Lung (tissue), 12 donors: ENCODE results near the gene PCSK9. TPM values are rescaled to one million over a fixed set of nuclear protein-coding genes. Genes with fewer than 3 reads are reported as not detected.

Experiments used
- ATAC-seq: fragments of 200-7000 bp; cut with Tn5 transposase; one replicate; pipeline ENCODE4 v1.9.1; 2020; ENCODE audit warnings: moderate number of reproducible peaks; ENCODE audit not compliant: insufficient read depth, low FRiP score
- DNase-seq, 3 donors: peaks; one replicate each; pipeline ENCODE4 v3.0.0-alpha.2; 2013 to 2017
- H3K27ac ChIP-seq, 2 donors: one replicate each; pipeline ENCODE4 v1.5.1; 2013; ENCODE audit warnings: mild to moderate bottlenecking in 2 of 2, moderate library complexity in 2 of 2, control low read depth in 1 of 2, inconsistent platforms in 1 of 2, low read depth in 1 of 2, low read length in 1 of 2
- H3K27me3 ChIP-seq, 3 donors: one replicate each; pipeline ENCODE4 v1.5.1; 2013; ENCODE audit warnings: low read length in 2 of 3; ENCODE audit not compliant: control insufficient read depth in 3 of 3, insufficient read depth in 3 of 3
- H3K36me3 ChIP-seq, 4 donors: one replicate each; pipeline ENCODE4 v1.5.1; 2013; ENCODE audit warnings: low read length in 4 of 4, mild to moderate bottlenecking in 1 of 4, moderate library complexity in 1 of 4; ENCODE audit not compliant: control insufficient read depth in 4 of 4, insufficient read depth in 4 of 4
- H3K4me1 ChIP-seq, 5 donors: one replicate each; pipeline ENCODE4 v1.5.1; 2013; ENCODE audit warnings: low read length in 5 of 5, mild to moderate bottlenecking in 2 of 5, moderate library complexity in 1 of 5; ENCODE audit not compliant: control insufficient read depth in 5 of 5, insufficient read depth in 5 of 5
- H3K4me3 ChIP-seq: one replicate; pipeline ENCODE4 v1.5.1; 2013; ENCODE audit warnings: mild to moderate bottlenecking, control low read depth, moderate library complexity
- H3K9ac ChIP-seq, 2 donors: one replicate each; pipeline ENCODE4 v1.5.1; 2013; ENCODE audit warnings: low read length in 2 of 2, control low read depth in 1 of 2; ENCODE audit not compliant: insufficient read depth in 1 of 2
- H3K9me3 ChIP-seq, 4 donors: one replicate each; pipeline ENCODE4 v1.5.1; 2013; ENCODE audit warnings: low read length in 3 of 4, mild to moderate bottlenecking in 1 of 4, moderate library complexity in 1 of 4; ENCODE audit not compliant: control insufficient read depth in 4 of 4, insufficient read depth in 3 of 4
- WGBS, 2 donors: extraction: QIAGEN DNeasy Blood & Tissue Kit; methylation state at CpG; one replicate each; pipeline ENCODE4 v1.1.7; 2013; 5-methylcytosine and 5-hydroxymethylcytosine counted together
- polyA plus RNA-seq, 2 donors: library from polyadenylated mRNA; stranded (reverse); fragments of 200-250 nt; gene quantifications; one replicate each; pipeline ENCODE4 v1.2.1, GENCODE V29; 2013
- total RNA-seq, 2 donors: library from RNA; depleted of rRNA in 1 of 2; stranded (reverse); fragments of >200 nt in 1 of 2; gene quantifications; one replicate each; pipeline ENCODE4 v1.2.1, GENCODE V29; 2014 to 2021
- TF ChIP-seq, protein P1 (sequence below): IDR thresholded peaks from 2 replicates; pipeline ENCODE4 v1.5.1; 2012; ENCODE audit warnings: mild to moderate bottlenecking; ENCODE audit errors: control extremely low read depth, extremely low read depth
- donor health status: control.
- donor health status: control.
- donor health status: Bipolar disorder and iron deficiency.
- donor health status: healthy.
- donor health status: DM: yes; HTN: yes; CAD: no.

The PCSK9 gene
- total and polyA plus RNA-seq, 4 donors: 13.0 to 47.2 (median 21.0) TPM

- no peaks in the 10 kb centered on the region for H3K9me3 ChIP-seq
- TF ChIP-seq, protein P1, sequence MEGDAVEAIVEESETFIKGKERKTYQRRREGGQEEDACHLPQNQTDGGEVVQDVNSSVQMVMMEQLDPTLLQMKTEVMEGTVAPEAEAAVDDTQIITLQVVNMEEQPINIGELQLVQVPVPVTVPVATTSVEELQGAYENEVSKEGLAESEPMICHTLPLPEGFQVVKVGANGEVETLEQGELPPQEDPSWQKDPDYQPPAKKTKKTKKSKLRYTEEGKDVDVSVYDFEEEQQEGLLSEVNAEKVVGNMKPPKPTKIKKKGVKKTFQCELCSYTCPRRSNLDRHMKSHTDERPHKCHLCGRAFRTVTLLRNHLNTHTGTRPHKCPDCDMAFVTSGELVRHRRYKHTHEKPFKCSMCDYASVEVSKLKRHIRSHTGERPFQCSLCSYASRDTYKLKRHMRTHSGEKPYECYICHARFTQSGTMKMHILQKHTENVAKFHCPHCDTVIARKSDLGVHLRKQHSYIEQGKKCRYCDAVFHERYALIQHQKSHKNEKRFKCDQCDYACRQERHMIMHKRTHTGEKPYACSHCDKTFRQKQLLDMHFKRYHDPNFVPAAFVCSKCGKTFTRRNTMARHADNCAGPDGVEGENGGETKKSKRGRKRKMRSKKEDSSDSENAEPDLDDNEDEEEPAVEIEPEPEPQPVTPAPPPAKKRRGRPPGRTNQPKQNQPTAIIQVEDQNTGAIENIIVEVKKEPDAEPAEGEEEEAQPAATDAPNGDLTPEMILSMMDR: no peak
- DNase-seq (no peak), ATAC-seq (no peak)
- no peak overlapping the region for H3K27ac ChIP-seq
- H3K4me1 ChIP-seq: peaks cover 0 to 7% (median 0%) of the 10 kb centered on the region in 5 donors
- no peaks in the 10 kb centered on the region for H3K36me3 ChIP-seq
- no peak overlapping the region for H3K9ac ChIP-seq
- 91 to 92% methylated on average over 6 of the region's 6 CpGs for WGBS, 2 donors
- no peak overlapping the region for H3K4me3 ChIP-seq
- H3K27me3 ChIP-seq: peaks cover 0 to 29% (median 22%) of the 10 kb centered on the region in 3 donors
Measured at GRCh38 chr1:55034476-55035133, 4.7 kb upstream of the PCSK9 start.

DNA sequence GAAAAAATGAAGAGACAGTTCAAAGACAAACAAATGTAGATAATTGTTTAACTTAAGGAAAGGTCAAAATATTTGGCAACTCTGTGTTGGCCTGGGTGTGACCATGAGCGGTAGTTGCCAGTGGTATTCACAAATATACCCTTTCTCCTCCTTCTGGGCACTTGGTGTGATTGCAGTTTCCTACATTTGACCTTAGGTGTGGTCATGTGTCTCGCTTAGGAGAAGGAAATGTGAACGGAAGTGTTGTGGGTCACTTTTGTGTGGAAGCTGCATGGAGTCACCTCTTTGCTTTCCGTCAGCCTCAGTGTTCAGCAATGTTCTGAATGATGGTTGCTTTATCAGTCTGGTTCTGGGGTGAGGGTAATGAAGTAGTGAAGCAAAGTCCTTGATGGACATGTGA is 3.4 kb upstream of the PCSK9 start:
- Histone ChIP-seq H3K4me1 (peaks cover 0 to 19% (median 0%) of the 10 kb centered on the region in 5 donors), H3K36me3 (no peaks in the 10 kb centered on the region), H3K27me3 (peaks cover 0 to 37% (median 34%) of the 10 kb centered on the region in 3 donors), H3K9me3 (no peaks in the 10 kb centered on the region), H3K4me3 (no peak overlapping the region), H3K27ac (no peak overlapping the region), H3K9ac (no peak overlapping the region)
- 20 to 30% methylated on average over 4 of the region's 4 CpGs for WGBS, 2 donors
- DNase-seq: no peak
- no peak for ATAC-seq
- TF ChIP-seq, protein P1: no peak

DNA sequence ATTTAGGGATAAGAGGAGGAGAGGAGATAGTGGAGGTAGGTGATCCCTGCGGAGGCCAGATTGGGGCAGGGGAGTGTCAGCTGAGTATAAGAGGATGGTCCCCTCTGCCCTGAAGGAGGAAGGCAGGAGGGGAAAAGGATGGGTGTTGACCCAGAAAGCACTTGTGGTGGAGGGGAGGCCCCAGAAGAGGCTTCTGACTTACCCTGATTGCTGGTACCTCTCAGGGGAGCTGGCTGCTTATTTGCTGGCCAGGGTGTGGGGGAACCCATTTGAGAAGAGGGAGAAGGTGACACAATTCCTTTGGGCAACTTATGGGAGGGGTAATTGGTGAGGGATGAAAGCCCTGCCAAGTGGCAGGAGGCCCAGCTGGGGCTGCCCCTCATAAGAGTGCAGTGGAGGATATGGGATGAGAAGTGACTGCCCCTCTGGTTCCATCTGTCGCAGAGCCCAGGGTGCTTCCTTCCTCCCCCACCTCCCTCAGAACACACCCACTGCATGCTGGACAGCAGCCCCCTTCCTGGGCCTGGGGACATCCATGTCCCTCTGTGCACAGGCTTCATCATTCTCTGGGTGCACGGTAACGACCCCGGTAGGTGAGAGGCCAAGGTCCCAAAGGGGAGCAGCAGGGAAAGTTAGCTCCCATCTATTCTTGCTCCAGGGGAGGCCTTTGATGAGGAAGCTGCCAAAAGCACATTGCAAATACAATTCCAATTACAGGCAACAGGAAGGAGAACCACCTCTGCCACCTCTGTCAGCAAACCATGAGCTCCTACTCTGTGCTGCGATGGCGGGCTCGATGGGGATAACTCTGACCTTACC is 1.4 kb upstream of the PCSK9 start:
- Histone ChIP-seq H3K9ac (no peak overlapping the region), H3K4me3 (no peak overlapping the region), H3K4me1 (peaks cover 0 to 20% (median 0%) of the 10 kb centered on the region in 5 donors), H3K27ac (no peak overlapping the region), H3K27me3 (peaks cover 0 to 56% (median 44%) of the 10 kb centered on the region in 3 donors), H3K9me3 (no peaks in the 10 kb centered on the region), H3K36me3 (no peaks in the 10 kb centered on the region)
- ATAC-seq (no peak), DNase-seq (no peak)
- TF ChIP-seq, protein P1: no peak
- 70 to 82% methylated on average over 8 of the region's 8 CpGs for WGBS, 2 donors
